A673 (cell line): ENCODE data around the gene PHAF1. TPM values are rescaled to one million over a fixed set of nuclear protein-coding genes. Genes with fewer than 3 reads are reported as not detected.

Experiments used
- BruUV-seq: library from RNA; stranded (reverse); fragments of 400-500 nt; replicated peaks from 2 replicates; lab custom pipeline; 2021; lab: Mats Ljungman, UMichigan
- CTCF ChIA-PET: fragments of 300-600 bp; sonication (Branson Sonifier 250); formaldehyde crosslinking; loops from one replicate; lab custom pipeline; 2022; ENCODE audit warnings: antibody characterized with exemption; lab: Charles Lee
- POLR2A ChIA-PET: fragments of 300-600 bp; sonication (Branson Sonifier 250); formaldehyde crosslinking; loops from one replicate; lab custom pipeline; 2022; ENCODE audit warnings: antibody characterized with exemption; ENCODE audit not compliant: low non-redundant PET; lab: Charles Lee
- DNase-seq: peaks from one replicate; pipeline ENCODE4 v3.0.0-alpha.2; 2015; ENCODE audit warnings: low spot score
- H3K27ac ChIP-seq: fragments of 200-600 bp; sonication (generic); 2 replicates; pipeline ENCODE4 v1.5.1; 2016; ENCODE audit warnings: mixed run types, low read depth, mild to moderate bottlenecking, mixed read lengths, antibody characterized with exemption, low read length; ENCODE audit not compliant: poor library complexity, severe bottlenecking
- H3K27me3 ChIP-seq: fragments of 200-600 bp; sonication (generic); replicated peaks from 2 replicates; pipeline ENCODE4 v1.6.1; 2017; ENCODE audit warnings: mixed run types, low read depth, mild to moderate bottlenecking, mixed read lengths, antibody characterized with exemption, low read length; ENCODE audit not compliant: insufficient read depth, poor library complexity
- H3K36me3 ChIP-seq: fragments of 200-600 bp; sonication (generic); 2 replicates; pipeline ENCODE4 v1.6.1; 2016; ENCODE audit warnings: mixed run types, mild to moderate bottlenecking, mixed read lengths, antibody characterized with exemption, low read length; ENCODE audit not compliant: insufficient read depth, poor library complexity, severe bottlenecking
- H3K4me1 ChIP-seq: fragments of 200-600 bp; sonication (generic); 2 replicates; pipeline ENCODE4 v1.6.1; 2017; ENCODE audit warnings: mixed run types, mild to moderate bottlenecking, mixed read lengths, antibody characterized with exemption, low read length; ENCODE audit not compliant: insufficient read depth, poor library complexity, severe bottlenecking
- H3K4me3 ChIP-seq: fragments of 200-600 bp; sonication (generic); 2 replicates; pipeline ENCODE4 v1.5.1; 2016; ENCODE audit warnings: low read depth, mixed run types, mild to moderate bottlenecking, mixed read lengths, low read length; ENCODE audit not compliant: poor library complexity, severe bottlenecking
- H3K9me3 ChIP-seq: fragments of 200-600 bp; sonication (generic); 2 replicates; pipeline ENCODE4 v1.6.1; 2016; ENCODE audit warnings: mixed run types, low read depth, mild to moderate bottlenecking, mixed read lengths, antibody characterized with exemption, low read length; ENCODE audit not compliant: poor library complexity, severe bottlenecking
- CTCF ChIP-seq: fragments of 300-800, 200-600 bp; sonication (generic); conservative IDR thresholded peaks from 2 replicates; pipeline ENCODE4 v1.5.1; 2017; ENCODE audit warnings: low read depth, mild to moderate bottlenecking, antibody characterized with exemption, low read length, moderate library complexity, mixed read lengths
- EZH2 ChIP-seq: fragments of 200-600 bp; sonication (generic); IDR thresholded peaks from 2 replicates; pipeline ENCODE4 v1.6.1; 2017; ENCODE audit warnings: borderline replicate concordance, low read depth, mild to moderate bottlenecking, mixed read lengths, antibody characterized with exemption, low read length; ENCODE audit not compliant: poor library complexity, severe bottlenecking
- intact Hi-C: fragments of 100-400 bp; cut with micrococcal nuclease; formaldehyde crosslinking; loops from one replicate; pipeline ENCODE4 v1.10.0; 2022; ENCODE audit not compliant: unreplicated experiment
- total RNA-seq: library from RNA; stranded (reverse); gene quantifications from 2 replicates; pipeline ENCODE4 v1.2.3, GENCODE V29; 2021

The PHAF1 gene
- total RNA-seq, 1 experiment from 2014 or later, result 23.2 TPM

GRCh38 chr16:67195676-67196075 is 85.9 kb downstream of the PHAF1 start:
- POLR2A ChIA-PET, result no interaction called here
- Histone ChIP-seq H3K4me3 (no peak overlapping the region), H3K4me1 (peaks cover 18% of the 10 kb centered on the region), H3K9me3 (no peaks in the 10 kb centered on the region), H3K36me3 (peaks cover 52% of the 10 kb centered on the region), H3K27ac (no peak overlapping the region), H3K27me3 (no peaks in the 10 kb centered on the region)
- no peak for TF ChIP-seq EZH2
- TF ChIP-seq CTCF, result no peak
- DNase-seq, result no peak
- intact Hi-C loops, result no loop called here
- BruUV-seq, result no TSS peak
- CTCF ChIA-PET, result interaction anchor here (0.5 kb wide), 1 partner anchor 333 kb away, joined by 3 read pairs; the partner anchor contains the start of gene RIPOR1

GRCh38 chr16:67196881-67197280 is 87.1 kb downstream of the PHAF1 start:
- intact Hi-C loops, result no loop called here
- Histone ChIP-seq H3K4me1 (peaks cover 14% of the 10 kb centered on the region), H3K27me3 (no peaks in the 10 kb centered on the region), H3K9me3 (no peaks in the 10 kb centered on the region), H3K4me3 (no peak overlapping the region), H3K27ac (no peak overlapping the region), H3K36me3 (peaks cover 59% of the 10 kb centered on the region)
- no peak for TF ChIP-seq CTCF
- TF ChIP-seq EZH2, result no peak
- ChIA-PET POLR2A (interaction anchor here (0.6 kb wide), 1 partner anchor 12 kb away, joined by 3 read pairs; no protein-coding TSS in a partner anchor), CTCF (no interaction called here)
- no peak for DNase-seq
- no TSS peak for BruUV-seq

GRCh38 chr16:67197704-67198103 is 88.0 kb downstream of the PHAF1 start:
- H3K27ac ChIP-seq, result no peak overlapping the region
- intact Hi-C loops, result no loop called here
- ChIA-PET CTCF (interaction anchor here (0.7 to 0.9 kb wide), 2 partner anchors 67 to 230 kb away, joined by 3 to 4 read pairs; no protein-coding TSS in a partner anchor), POLR2A (interaction anchor here (0.5 kb wide), 1 partner anchor 126 kb away, joined by 3 read pairs; no protein-coding TSS in a partner anchor)
- no peak for DNase-seq
- TF ChIP-seq CTCF (no peak), EZH2 (no peak)
- no peaks in the 10 kb centered on the region for H3K9me3 ChIP-seq
- peaks cover 67% of the 10 kb centered on the region for H3K36me3 ChIP-seq
- BruUV-seq, result no TSS peak
- peaks cover 13% of the 10 kb centered on the region for H3K4me1 ChIP-seq
- H3K27me3 ChIP-seq, result no peaks in the 10 kb centered on the region
- H3K4me3 ChIP-seq, result no peak overlapping the region

Other genes starting within 250 kb of the PHAF1 start
- gene PDP2, start 229.4 kb upstream of the PHAF1 start, total RNA-seq, result 40.5 and 42.0 TPM in 2 replicates
- not detected in 2 replicates for gene CDH16, start 191.1 kb upstream of the PHAF1 start, total RNA-seq
- 0.19 and 0.28 TPM in 2 replicates for gene RRAD, start 184.4 kb upstream of the PHAF1 start, total RNA-seq
- 97.4 and 108 TPM in 2 replicates for gene CIAO2B, start 175.5 kb upstream of the PHAF1 start, total RNA-seq
- gene CES2, start 174.4 kb upstream of the PHAF1 start, total RNA-seq, result 37.6 and 39.8 TPM in 2 replicates
- 3.0 and 3.9 TPM in 2 replicates for gene CES3, start 148.7 kb upstream of the PHAF1 start, total RNA-seq
- 0.15 TPM in 1 of 2 replicates, not detected in the other for gene CES4A, start 121.4 kb upstream of the PHAF1 start, total RNA-seq
- 173 and 185 TPM in 2 replicates for gene CBFB, start 80.8 kb upstream of the PHAF1 start, total RNA-seq
- gene B3GNT9, start 41.1 kb downstream of the PHAF1 start, total RNA-seq, result 11.5 and 13.8 TPM in 2 replicates
- 7.7 and 10.8 TPM in 2 replicates for gene TRADD, start 50.0 kb downstream of the PHAF1 start, total RNA-seq
- gene FBXL8, start 50.0 kb downstream of the PHAF1 start, total RNA-seq, result 8.3 and 13.8 TPM in 2 replicates
- gene HSF4, start 54.8 kb downstream of the PHAF1 start, total RNA-seq, result 13.9 and 20.2 TPM in 2 replicates
- gene NOL3, start 60.6 kb downstream of the PHAF1 start, total RNA-seq, result 15.3 and 16.4 TPM in 2 replicates
- gene MATCAP1, start 74.0 kb downstream of the PHAF1 start, total RNA-seq, result 33.9 and 36.8 TPM in 2 replicates
- 0.32 and 0.42 TPM in 2 replicates for gene EXOC3L1, start 80.2 kb downstream of the PHAF1 start, total RNA-seq
- gene E2F4, start 82.2 kb downstream of the PHAF1 start, total RNA-seq, result 77.4 and 96.0 TPM in 2 replicates
- gene ELMO3, start 89.2 kb downstream of the PHAF1 start, total RNA-seq, result 3.3 and 4.7 TPM in 2 replicates
- gene TMEM208, start 117.2 kb downstream of the PHAF1 start, total RNA-seq, result 30.4 and 38.2 TPM in 2 replicates
- gene FHOD1, start 137.5 kb downstream of the PHAF1 start, total RNA-seq, result 94.9 and 96.4 TPM in 2 replicates
- gene SLC9A5, start 139.0 kb downstream of the PHAF1 start, total RNA-seq, result 2.4 and 3.6 TPM in 2 replicates
- 5.8 and 8.9 TPM in 2 replicates for gene PLEKHG4, start 169.6 kb downstream of the PHAF1 start, total RNA-seq
- gene KCTD19, start 216.8 kb downstream of the PHAF1 start, total RNA-seq, result 0.32 TPM in 1 of 2 replicates, not detected in the other
- gene LRRC36, start 216.9 kb downstream of the PHAF1 start, total RNA-seq, result not detected in 2 replicates